GM10248 (cell line): ENCODE measurements around the gene MAD1L1.

Experiments
- CTCF ChIA-PET: fragments of 300-600 bp; sonication (Branson Sonifier 250); formaldehyde crosslinking; extraction: SDS; loops from one replicate; lab custom pipeline; 2021; ENCODE audit warnings: antibody characterized with exemption; lab: Yijun Ruan, JAX
- POLR2A ChIA-PET: fragments of 350-650 bp; sonication (Branson Sonifier 250); formaldehyde crosslinking; extraction: SDS; loops from one replicate; lab custom pipeline; 2020; ENCODE audit warnings: antibody characterized with exemption; lab: Yijun Ruan, JAX
- DNase-seq: peaks from one replicate; pipeline ENCODE4 v3.0.0; 2012; ENCODE audit errors: extremely low spot score
- CTCF ChIP-seq: IDR thresholded peaks from 2 replicates; pipeline ENCODE4 v1.5.1; 2012; ENCODE audit warnings: mild to moderate bottlenecking, low read depth; ENCODE audit errors: extremely low read depth, missing control alignments, control extremely low read depth

Gene MAD1L1

GRCh38 chr7:2114052-2114451 is 118.7 kb downstream of the MAD1L1 start:
- ChIA-PET CTCF (interaction anchor here (1.4 to 1.6 kb wide), 2 partner anchors 10 to 11 kb away, joined by 3 to 4 read pairs; no protein-coding TSS in a partner anchor), POLR2A (no interaction called here)
- TF ChIP-seq CTCF = no peak
- no peak for DNase-seq

GRCh38 chr7:2112261-2113198 is 120.2 kb downstream of the MAD1L1 start:
- no peak for TF ChIP-seq CTCF
- ChIA-PET POLR2A (no interaction called here), CTCF (interaction anchor here (1.4 to 1.6 kb wide), 2 partner anchors 8 to 13 kb away, joined by 3 to 4 read pairs; no protein-coding TSS in a partner anchor)
- no peak for DNase-seq

- CTCF ChIA-PET = interaction anchor here (0.8 kb wide), 1 partner anchor 14 kb away, joined by 3 read pairs; no protein-coding TSS in a partner anchor
- TF ChIP-seq CTCF = no peak
- DNase-seq = no peak
- POLR2A ChIA-PET = no interaction called here
Measured at GRCh38 chr7:2111568-2111967, 121.2 kb downstream of the MAD1L1 start.

GRCh38 chr7:2110610-2111396 is 121.9 kb downstream of the MAD1L1 start:
- POLR2A ChIA-PET = no interaction called here
- no peak for DNase-seq
- CTCF ChIA-PET = interaction anchor here (0.8 kb wide), 1 partner anchor 15 kb away, joined by 3 read pairs; no protein-coding TSS in a partner anchor
- TF ChIP-seq CTCF = no peak

GRCh38 chr7:2109936-2110609 is 122.7 kb downstream of the MAD1L1 start:
- ChIA-PET POLR2A (no interaction called here), CTCF (no interaction called here)
- TF ChIP-seq CTCF = no peak
- no peak for DNase-seq
